Nephron (organoid): ENCODE measurements around the gene RAD52.

Experiments
- H3K27ac Mint-ChIP-seq, 3 experiments: 2 replicates each; pipeline ENCODE4 v1.8.0; 2020; ENCODE audit warnings: mixed read lengths in 3 of 3, mild to moderate bottlenecking in 2 of 3, moderate library complexity in 1 of 3
- H3K27me3 Mint-ChIP-seq: 2 replicates; pipeline ENCODE4 v1.8.0; 2021; ENCODE audit warnings: low read depth, mild to moderate bottlenecking, moderate library complexity, mixed read lengths
- H3K36me3 Mint-ChIP-seq: 2 replicates; pipeline ENCODE4 v1.8.0; 2020; ENCODE audit warnings: low read depth, mixed read lengths
- H3K4me1 Mint-ChIP-seq: 2 replicates; pipeline ENCODE4 v1.8.0; 2020; ENCODE audit warnings: mixed read lengths
- H3K4me3 Mint-ChIP-seq, 3 experiments: 2 replicates each; pipeline ENCODE4 v1.8.0; 2020; ENCODE audit warnings: mild to moderate bottlenecking in 3 of 3, mixed read lengths in 3 of 3, moderate library complexity in 2 of 3
- H3K9me3 Mint-ChIP-seq: 2 replicates; pipeline ENCODE4 v1.8.0; 2020; ENCODE audit warnings: mixed read lengths
- CTCF ChIP-seq, 3 experiments: fragments of 200-600 bp; sonication (generic); IDR thresholded peaks; one replicate each; pipeline ENCODE4 v1.5.0; 2021; ENCODE audit warnings: antibody characterized with exemption in 3 of 3; ENCODE audit not compliant: unreplicated experiment in 3 of 3

RAD52 gene

GRCh38 chr12:949453-950191 is at the start of gene RAD52:
Gene RAD52, minus strand, starts transcription at chr12:949694. Its CDS starts 16,636 bp downstream, at chr12:933058.
- H3K9me3 Mint-ChIP-seq, result no peaks in the 10 kb centered on the region
- no peaks in the 10 kb centered on the region for H3K27me3 Mint-ChIP-seq
- peaks cover 24% of the 10 kb centered on the region for H3K4me1 Mint-ChIP-seq
- peak within 1 kb of the TSS; percentile 93 to 98 (median 96) for H3K27ac Mint-ChIP-seq
- peak within 1 kb of the TSS; percentile 95 to 98 (median 95) for H3K4me3 Mint-ChIP-seq
- peaks cover 3% of the 10 kb centered on the region for H3K36me3 Mint-ChIP-seq
- TF ChIP-seq CTCF (IDR thresholded peaks at IDR 0.05; ENCODE audit: unreplicated experiment in 3 of 3), result peak; percentile 98 to 99 (median 98)

GRCh38 chr12:998020-998874 is 48.8 kb upstream of the RAD52 start:
- Mint-ChIP-seq H3K9me3 (no peaks in the 10 kb centered on the region), H3K36me3 (peaks cover 5% of the 10 kb centered on the region), H3K4me1 (peaks cover 9% of the 10 kb centered on the region), H3K27me3 (no peaks in the 10 kb centered on the region), H3K4me3 (no peak overlapping the region), H3K27ac (no peak overlapping the region)
- TF ChIP-seq CTCF (IDR thresholded peaks at IDR 0.05; ENCODE audit: unreplicated experiment in 3 of 3), result no peak

- no peak for TF ChIP-seq CTCF (IDR thresholded peaks at IDR 0.05; ENCODE audit: unreplicated experiment in 3 of 3)
- H3K9me3 Mint-ChIP-seq, result no peaks in the 10 kb centered on the region
- no peak overlapping the region for H3K4me3 Mint-ChIP-seq
- H3K27ac Mint-ChIP-seq, result no peak overlapping the region
- peaks cover 5% of the 10 kb centered on the region for H3K36me3 Mint-ChIP-seq
- H3K27me3 Mint-ChIP-seq, result no peaks in the 10 kb centered on the region
- peaks cover 13% of the 10 kb centered on the region for H3K4me1 Mint-ChIP-seq
Measured at GRCh38 chr12:997505-997904, 48.0 kb upstream of the RAD52 start.

- H3K27me3 Mint-ChIP-seq, result no peaks in the 10 kb centered on the region
- no peak overlapping the region for H3K4me3 Mint-ChIP-seq
- H3K4me1 Mint-ChIP-seq, result peaks cover 19% of the 10 kb centered on the region
- H3K9me3 Mint-ChIP-seq, result no peaks in the 10 kb centered on the region
- peaks cover 5% of the 10 kb centered on the region for H3K36me3 Mint-ChIP-seq
- no peak overlapping the region for H3K27ac Mint-ChIP-seq
- no peak for TF ChIP-seq CTCF (IDR thresholded peaks at IDR 0.05; ENCODE audit: unreplicated experiment in 3 of 3)
Measured at GRCh38 chr12:996881-997280, 47.4 kb upstream of the RAD52 start.

GRCh38 chr12:992647-993046 is 43.2 kb upstream of the RAD52 start:
- H3K9me3 Mint-ChIP-seq, result no peaks in the 10 kb centered on the region
- H3K27me3 Mint-ChIP-seq, result no peaks in the 10 kb centered on the region
- TF ChIP-seq CTCF (IDR thresholded peaks at IDR 0.05; ENCODE audit: unreplicated experiment in 3 of 3), result no peak
- H3K4me3 Mint-ChIP-seq, result peak overlapping the region; percentile 91 to 99 (median 97)
- peak overlapping the region; percentile 43 to 88 (median 47) for H3K27ac Mint-ChIP-seq
- peaks cover 35% of the 10 kb centered on the region for H3K4me1 Mint-ChIP-seq
- H3K36me3 Mint-ChIP-seq, result no peaks in the 10 kb centered on the region
